IMR-90 (cell line): Measurements from ENCODE around the gene GPER1. TPM values are rescaled to one million over a fixed set of nuclear protein-coding genes. Genes with fewer than 3 reads are reported as not detected.

ENCODE experiments used
- ATAC-seq: fragments of 200-7000 bp; cut with Tn5 transposase; 2 replicates; pipeline ENCODE4 v1.9.1; 2020; ENCODE audit warnings: low read depth, mild to moderate bottlenecking, moderate library complexity
- BruUV-seq: library from RNA; stranded (reverse); fragments of 400-500 nt; replicated peaks from 2 replicates; lab custom pipeline; 2021; lab: Mats Ljungman, UMichigan
- CTCF ChIA-PET: fragments of 300-600 bp; formaldehyde crosslinking; extraction: SDS; loops from one replicate; lab custom pipeline; 2021; ENCODE audit warnings: antibody characterized with exemption; lab: Yijun Ruan, JAX
- POLR2A ChIA-PET: fragments of 300-600 bp; sonication (Branson Sonifier 250); formaldehyde crosslinking; loops from one replicate; lab custom pipeline; 2022; ENCODE audit warnings: antibody characterized with exemption; ENCODE audit not compliant: unreplicated experiment; lab: Charles Lee
- DNase-seq: peaks from one replicate; pipeline ENCODE4 v3.0.0; 2013
- H2AFZ ChIP-seq: replicated peaks from 2 replicates; pipeline ENCODE3; 2013; ENCODE audit warnings: low read length, mild to moderate bottlenecking; ENCODE audit not compliant: poor library complexity
- H2AK5ac ChIP-seq: 2 replicates; pipeline ENCODE4 v1.6.1; 2013; ENCODE audit warnings: low read depth, low read length, inconsistent platforms
- H2AK9ac ChIP-seq: replicated peaks from 2 replicates; pipeline ENCODE3; 2013; ENCODE audit warnings: mild to moderate bottlenecking, low read depth, low read length, moderate library complexity; ENCODE audit not compliant: poor library complexity
- H2BK120ac ChIP-seq: 2 replicates; pipeline ENCODE4 v1.6.1; 2013; ENCODE audit warnings: low read depth, low read length, inconsistent platforms
- H2BK15ac ChIP-seq: 3 replicates; pipeline ENCODE4 v1.6.1; 2013; ENCODE audit warnings: low read depth, low read length, inconsistent platforms
- H2BK20ac ChIP-seq: 2 replicates; pipeline ENCODE4 v1.6.1; 2013; ENCODE audit warnings: low read depth, mild to moderate bottlenecking, inconsistent platforms, low read length, moderate library complexity
- H2BK5ac ChIP-seq: 2 replicates; pipeline ENCODE4 v1.6.1; 2013; ENCODE audit warnings: mild to moderate bottlenecking, low read depth, low read length, inconsistent platforms; ENCODE audit not compliant: poor library complexity, severe bottlenecking
- H3K14ac ChIP-seq: replicated peaks from 2 replicates; pipeline ENCODE4 v1.6.1; 2013; ENCODE audit warnings: low read depth, low read length, inconsistent platforms
- H3K18ac ChIP-seq: 2 replicates; pipeline ENCODE4 v1.6.1; 2013; ENCODE audit warnings: low read depth, low read length, control low read depth
- H3K23ac ChIP-seq: 2 replicates; pipeline ENCODE4 v1.6.1; 2013; ENCODE audit warnings: low read depth, low read length, inconsistent platforms
- H3K27ac ChIP-seq: 2 replicates; pipeline ENCODE4 v1.5.1; 2013; ENCODE audit warnings: mild to moderate bottlenecking, control low read depth, low read length; ENCODE audit not compliant: insufficient read depth
- H3K27me3 ChIP-seq: 2 replicates; pipeline ENCODE4 v1.6.1; 2013; ENCODE audit warnings: low read length; ENCODE audit not compliant: control insufficient read depth, insufficient read depth
- H3K36me3 ChIP-seq: 2 replicates; pipeline ENCODE4 v1.6.1; 2013; ENCODE audit warnings: low read length, mixed read lengths; ENCODE audit not compliant: control insufficient read depth, insufficient read depth
- H3K4ac ChIP-seq: 2 replicates; pipeline ENCODE4 v1.6.1; 2013; ENCODE audit warnings: low read depth, low read length, inconsistent platforms
- H3K4me1 ChIP-seq: 2 replicates; pipeline ENCODE4 v1.6.1; 2013; ENCODE audit warnings: low read length, mixed read lengths; ENCODE audit not compliant: control insufficient read depth, insufficient read depth
- H3K4me2 ChIP-seq: 2 replicates; pipeline ENCODE4 v1.6.1; 2013; ENCODE audit warnings: low read depth, mild to moderate bottlenecking, control low read depth, low read length, moderate library complexity
- H3K4me3 ChIP-seq: 2 replicates; pipeline ENCODE4 v1.5.1; 2013; ENCODE audit warnings: low read depth, mild to moderate bottlenecking, control low read depth, low read length, moderate library complexity; ENCODE audit not compliant: insufficient read depth
- H3K56ac ChIP-seq: 2 replicates; pipeline ENCODE4 v1.6.1; 2013; ENCODE audit warnings: low read length, inconsistent platforms; ENCODE audit not compliant: insufficient read depth; ENCODE audit errors: extremely low read depth
- H3K79me1 ChIP-seq, 2 experiments: 2 replicates each; pipeline ENCODE4 v1.6.1; 2013; ENCODE audit warnings: low read length in 2 of 2, inconsistent platforms in 1 of 2, low read depth in 1 of 2
- H3K9ac ChIP-seq: 2 replicates; pipeline ENCODE4 v1.6.1; 2013; ENCODE audit warnings: low read depth, low read length, control low read depth
- H3K9me1 ChIP-seq: 2 replicates; pipeline ENCODE4 v1.6.1; 2013; ENCODE audit warnings: low read length, inconsistent platforms; ENCODE audit not compliant: insufficient read depth
- H3K9me3 ChIP-seq: 2 replicates; pipeline ENCODE4 v1.6.1; 2013; ENCODE audit warnings: low read length; ENCODE audit not compliant: control insufficient read depth, insufficient read depth
- H4K20me1 ChIP-seq: 2 replicates; pipeline ENCODE4 v1.6.1; 2013; ENCODE audit warnings: low read length, inconsistent platforms; ENCODE audit not compliant: insufficient read depth
- H4K5ac ChIP-seq: 2 replicates; pipeline ENCODE4 v1.6.1; 2013; ENCODE audit warnings: mild to moderate bottlenecking, low read depth, low read length, control low read depth
- H4K8ac ChIP-seq, 2 experiments: 2 replicates each; pipeline ENCODE4 v1.6.1; 2013; ENCODE audit warnings: low read depth in 2 of 2, low read length in 2 of 2, control low read depth in 1 of 2, inconsistent platforms in 1 of 2
- H4K91ac ChIP-seq: 2 replicates; pipeline ENCODE4 v1.6.1; 2013; ENCODE audit warnings: low read depth, low read length, inconsistent platforms; ENCODE audit not compliant: insufficient read depth
- BHLHE40 ChIP-seq: fragments of 150-350 bp; IDR thresholded peaks from 2 replicates; pipeline ENCODE4 v1.6.1; 2016; ENCODE audit warnings: mild to moderate bottlenecking, low read depth, low read length
- CEBPB ChIP-seq: IDR thresholded peaks from 2 replicates; pipeline ENCODE4 v1.6.1; 2012; ENCODE audit warnings: low read depth, low read length, improper control_type of control experiment
- CHD1 ChIP-seq: IDR thresholded peaks from 2 replicates; pipeline ENCODE4 v1.6.1; 2012; ENCODE audit warnings: low read depth, low read length, improper control_type of control experiment
- MAFK ChIP-seq: IDR thresholded peaks from 2 replicates; pipeline ENCODE4 v1.6.1; 2012; ENCODE audit warnings: low read depth, low read length, improper control_type of control experiment
- MAZ ChIP-seq: IDR thresholded peaks from 2 replicates; pipeline ENCODE4 v1.6.1; 2012; ENCODE audit warnings: low read depth, mild to moderate bottlenecking, low read length, improper control_type of control experiment, moderate library complexity, borderline replicate concordance
- MXI1 ChIP-seq: IDR thresholded peaks from 2 replicates; pipeline ENCODE4 v1.6.1; 2012; ENCODE audit warnings: low read depth, mild to moderate bottlenecking, low read length, moderate library complexity, borderline replicate concordance
- NFE2L2 ChIP-seq: fragments of 150-350 bp; IDR thresholded peaks from 2 replicates; pipeline ENCODE4 v1.6.1; 2016; ENCODE audit warnings: low read depth, mild to moderate bottlenecking, low read length
- POLR2A ChIP-seq: IDR thresholded peaks from 2 replicates; pipeline ENCODE4 v1.6.1; 2012; ENCODE audit warnings: mild to moderate bottlenecking, low read depth, low read length
- RAD21 ChIP-seq: IDR thresholded peaks from 2 replicates; pipeline ENCODE4 v1.6.1; 2012; ENCODE audit warnings: low read length, improper control_type of control experiment
- RCOR1 ChIP-seq: IDR thresholded peaks from 2 replicates; pipeline ENCODE4 v1.6.1; 2012; ENCODE audit warnings: mild to moderate bottlenecking, low read length, improper control_type of control experiment; ENCODE audit not compliant: insufficient replicate concordance
- WGBS, 2 experiments: methylation state at CpG; one replicate each; pipeline versions ENCODE4 v1.1.5 to v1.1.7; 2013; ENCODE audit warnings: missing lambda C conversion rate in 2 of 2; ENCODE audit not compliant: insufficient read length in 1 of 2; ENCODE audit errors: extremely low coverage in 2 of 2; 5-methylcytosine and 5-hydroxymethylcytosine counted together
- dilution Hi-C: fragments of 300-500 bp; cut with HindIII; formaldehyde crosslinking; loops from one replicate; pipeline ENCODE4 v1.14.3; 2018; ENCODE audit warnings: low sequenced_read_pairs; ENCODE audit not compliant: unreplicated experiment
- in situ Hi-C: fragments of 300-500 bp; cut with MboI; formaldehyde crosslinking; loops from 3 replicates; pipeline ENCODE4 v1.14.3; 2019; ENCODE audit warnings: low sequenced_read_pairs, inconsistent platforms, mixed read lengths
- intact Hi-C: fragments of 100-400 bp; cut with micrococcal nuclease; formaldehyde crosslinking; loops from 2 replicates; pipeline ENCODE4 v1.10.0; 2022
- polyA plus RNA-seq, 3 experiments: library from polyadenylated mRNA; depleted of rRNA; stranded (reverse); fragments of >200 nt; gene quantifications; 2 replicates each; pipeline ENCODE4 v1.2.3, GENCODE V29; 2012; ENCODE audit warnings: low replicate concordance in 1 of 3
- total RNA-seq: library from RNA; depleted of rRNA; stranded (reverse); fragments of >200 nt; gene quantifications from 2 replicates; pipeline ENCODE4 v1.2.3, GENCODE V29; 2012
- TF ChIP-seq, protein P1 (sequence below): conservative IDR thresholded peaks from 2 replicates; pipeline ENCODE4 v1.5.1; 2012; ENCODE audit warnings: mild to moderate bottlenecking, low read depth, low read length, improper control_type of control experiment

GPER1 gene
- total and polyA plus RNA-seq, 2 of the 4 experiments (the other 2 are of a cell fraction): 2.0 to 5.8 TPM

- H3K9me1 ChIP-seq: no peaks in the 10 kb centered on the region
- no peak overlapping the region for H2AFZ ChIP-seq
- in situ Hi-C loops (no loop called here), intact Hi-C loops (no loop called here), dilution Hi-C loops (no loop called here)
- no peak overlapping the region for H3K4ac ChIP-seq
- peaks cover 59% of the 10 kb centered on the region for H4K20me1 ChIP-seq
- no peak overlapping the region for H2BK20ac ChIP-seq
- no peak overlapping the region for H2BK15ac ChIP-seq
- H3K56ac ChIP-seq: no peak overlapping the region
- H2BK120ac ChIP-seq: no peak overlapping the region
- ATAC-seq: no peak
- no peak overlapping the region for H4K8ac ChIP-seq
- H3K9me3 ChIP-seq: no peaks in the 10 kb centered on the region
- peaks cover 0 to 5% of the 10 kb centered on the region in 2 experiments; a peak in 1 of 4 replicates for H3K79me1 ChIP-seq
- ChIA-PET CTCF (no interaction called here), POLR2A (no interaction called here)
- H3K36me3 ChIP-seq: no peaks in the 10 kb centered on the region
- no peak overlapping the region for H3K23ac ChIP-seq
- H3K4me2 ChIP-seq: no peak overlapping the region
- no peaks in the 10 kb centered on the region for H3K27me3 ChIP-seq
- no peak overlapping the region for H2AK5ac ChIP-seq
- H3K9ac ChIP-seq: no peak overlapping the region
- H3K27ac ChIP-seq: no peak overlapping the region
- no peak for DNase-seq
- no CpG with 5 or more reads among the region's 11 CpGs for WGBS, 2 experiments
- no peak overlapping the region for H3K4me3 ChIP-seq
- no peak overlapping the region for H2AK9ac ChIP-seq
- BruUV-seq: no TSS peak
- TF ChIP-seq POLR2A (no peak), CHD1 (no peak), MAZ (no peak), RAD21 (no peak), RCOR1 (no peak), NFE2L2 (no peak), BHLHE40 (no peak), MAFK (no peak), CEBPB (no peak), MXI1 (no peak)
- TF ChIP-seq, protein P1, sequence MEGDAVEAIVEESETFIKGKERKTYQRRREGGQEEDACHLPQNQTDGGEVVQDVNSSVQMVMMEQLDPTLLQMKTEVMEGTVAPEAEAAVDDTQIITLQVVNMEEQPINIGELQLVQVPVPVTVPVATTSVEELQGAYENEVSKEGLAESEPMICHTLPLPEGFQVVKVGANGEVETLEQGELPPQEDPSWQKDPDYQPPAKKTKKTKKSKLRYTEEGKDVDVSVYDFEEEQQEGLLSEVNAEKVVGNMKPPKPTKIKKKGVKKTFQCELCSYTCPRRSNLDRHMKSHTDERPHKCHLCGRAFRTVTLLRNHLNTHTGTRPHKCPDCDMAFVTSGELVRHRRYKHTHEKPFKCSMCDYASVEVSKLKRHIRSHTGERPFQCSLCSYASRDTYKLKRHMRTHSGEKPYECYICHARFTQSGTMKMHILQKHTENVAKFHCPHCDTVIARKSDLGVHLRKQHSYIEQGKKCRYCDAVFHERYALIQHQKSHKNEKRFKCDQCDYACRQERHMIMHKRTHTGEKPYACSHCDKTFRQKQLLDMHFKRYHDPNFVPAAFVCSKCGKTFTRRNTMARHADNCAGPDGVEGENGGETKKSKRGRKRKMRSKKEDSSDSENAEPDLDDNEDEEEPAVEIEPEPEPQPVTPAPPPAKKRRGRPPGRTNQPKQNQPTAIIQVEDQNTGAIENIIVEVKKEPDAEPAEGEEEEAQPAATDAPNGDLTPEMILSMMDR: no peak
- no peak overlapping the region for H4K91ac ChIP-seq
- H3K18ac ChIP-seq: no peak overlapping the region
- no peak overlapping the region for H2BK5ac ChIP-seq
- no peak overlapping the region for H4K5ac ChIP-seq
- H3K4me1 ChIP-seq: peaks cover 6% of the 10 kb centered on the region
- H3K14ac ChIP-seq: no peak overlapping the region
Observed at GRCh38 chr7:1078519-1078918, 9.4 kb upstream of the GPER1 start.
